Testis (tissue), 2 donors: ENCODE data around the gene SWAP70.

Experiments
- CTCF ChIP-seq, 3 experiments: fragments of 450-650 bp in 2 of 3; fragments of 200-600 bp in 1 of 3; sonication (generic) in 1 of 3; IDR thresholded peaks; one replicate each; pipeline ENCODE4 v1.5.1; 2016 to 2019; ENCODE audit warnings: antibody characterized with exemption in 3 of 3, mild to moderate bottlenecking in 2 of 3, moderate library complexity in 1 of 3
- POLR2A ChIP-seq: fragments of 450-650 bp; IDR thresholded peaks from one replicate; pipeline ENCODE4 v1.6.1; 2017; ENCODE audit warnings: antibody characterized with exemption, mild to moderate bottlenecking, moderate library complexity

GRCh38 chr11:9787260-9787659, 123.4 kb downstream of the SWAP70 start:
- TF ChIP-seq POLR2A, result no peak
- no peak for TF ChIP-seq CTCF (IDR thresholded peaks at IDR 0.05)
